AG20443 (cell line): ENCODE measurements around the gene CARTPT.

Experiments
- DNase-seq: peaks from one replicate; pipeline ENCODE4 v3.0.0; 2012; ENCODE audit warnings: low spot score, mixed read lengths

The CARTPT gene

DNA sequence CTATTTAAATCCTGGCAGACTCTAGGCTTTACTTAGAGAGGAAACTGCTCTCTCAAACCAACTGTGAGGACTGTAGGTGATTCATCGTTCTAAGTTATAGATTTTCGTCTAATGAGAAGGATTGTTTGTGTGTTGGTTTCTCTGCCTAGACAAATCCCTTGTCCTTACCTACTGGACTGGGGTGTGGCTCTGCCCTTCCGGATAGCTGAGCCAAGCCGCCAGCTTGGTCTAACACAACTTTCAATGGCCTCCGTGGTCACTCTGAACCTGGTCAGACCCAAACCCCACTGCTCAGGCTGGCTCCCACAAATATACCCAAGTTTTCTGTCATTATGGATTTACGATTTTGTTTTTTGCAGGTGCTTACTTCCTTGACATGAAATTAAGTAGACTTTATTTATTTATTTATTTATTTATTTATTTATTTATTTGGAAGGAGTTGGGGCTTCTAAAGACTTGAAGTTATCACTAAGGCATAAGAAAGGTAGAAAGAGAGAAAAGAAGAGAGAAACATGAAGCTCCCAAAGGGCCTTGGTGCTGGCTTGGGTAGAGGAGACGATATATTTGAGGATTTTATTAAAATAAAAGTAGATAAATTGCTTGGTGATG, 19.0 kb downstream of the CARTPT start:
- DNase-seq = no peak

GRCh38 chr5:71738662-71739361, 19.7 kb downstream of the CARTPT start:
- DNase-seq = no peak

DNA sequence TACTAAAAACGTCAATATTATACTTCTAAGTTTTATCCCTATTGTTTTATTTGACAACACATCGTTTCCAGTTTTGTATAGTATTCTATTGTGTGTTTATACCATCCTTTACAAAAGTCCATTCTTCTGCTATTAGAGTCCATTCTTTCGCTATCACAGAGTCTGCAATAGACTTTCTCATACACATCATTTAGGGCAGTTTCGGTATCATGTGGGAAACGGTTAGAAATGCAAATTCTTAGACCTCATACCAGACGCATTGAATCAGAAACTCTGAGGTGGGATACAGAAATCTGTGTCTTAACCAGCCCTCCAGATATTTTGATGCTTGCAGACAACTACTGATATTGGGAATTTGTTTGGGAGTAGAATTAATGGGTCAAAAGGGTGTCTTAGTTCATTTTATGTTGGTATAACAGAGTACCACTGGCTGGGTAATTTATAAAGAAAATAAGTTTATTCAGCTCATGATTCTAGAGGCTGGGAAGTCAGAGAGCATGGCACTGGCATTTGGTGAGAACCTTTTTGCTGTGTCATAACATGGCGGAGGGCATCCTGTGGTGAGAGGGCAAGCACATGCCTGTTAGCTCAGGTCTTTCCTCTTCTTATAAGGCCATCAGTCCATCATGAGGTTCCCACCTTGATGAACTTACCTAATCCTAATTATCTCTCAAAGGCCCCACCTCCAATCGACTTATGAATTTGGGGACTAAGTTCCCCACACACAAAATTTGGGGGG, 21.1 kb downstream of the CARTPT start:
- DNase-seq = no peak

GRCh38 chr5:71743155-71743554, 24.1 kb downstream of the CARTPT start:
- no peak for DNase-seq

GRCh38 chr5:71744009-71744790, 25.1 kb downstream of the CARTPT start:
- no peak for DNase-seq

GRCh38 chr5:71747182-71747581, 28.1 kb downstream of the CARTPT start:
- no peak for DNase-seq

GRCh38 chr5:71748360-71748759, 29.3 kb downstream of the CARTPT start:
- no peak for DNase-seq

DNA sequence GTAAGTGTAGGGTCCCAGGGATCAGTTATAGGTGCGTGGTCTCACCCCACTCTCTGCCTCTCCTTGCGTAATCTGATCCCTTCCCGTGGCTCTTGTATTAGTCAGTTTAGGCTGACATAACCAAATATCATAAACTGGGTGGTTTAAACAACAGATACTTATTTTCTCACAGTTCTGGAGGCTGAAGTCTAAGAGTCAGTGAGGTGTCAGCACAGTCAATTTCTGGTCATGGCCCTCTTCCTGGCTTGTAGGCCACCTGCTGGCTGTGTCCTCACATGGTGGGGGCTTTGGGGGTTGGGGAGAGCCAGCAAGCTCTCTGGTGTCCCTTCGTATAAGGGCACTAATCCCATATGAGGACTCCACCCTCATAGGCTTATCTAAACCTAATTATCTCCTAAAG, 32.3 kb downstream of the CARTPT start:
- no peak for DNase-seq

GRCh38 chr5:71752441-71753190, 33.5 kb downstream of the CARTPT start:
- DNase-seq = no peak

DNA sequence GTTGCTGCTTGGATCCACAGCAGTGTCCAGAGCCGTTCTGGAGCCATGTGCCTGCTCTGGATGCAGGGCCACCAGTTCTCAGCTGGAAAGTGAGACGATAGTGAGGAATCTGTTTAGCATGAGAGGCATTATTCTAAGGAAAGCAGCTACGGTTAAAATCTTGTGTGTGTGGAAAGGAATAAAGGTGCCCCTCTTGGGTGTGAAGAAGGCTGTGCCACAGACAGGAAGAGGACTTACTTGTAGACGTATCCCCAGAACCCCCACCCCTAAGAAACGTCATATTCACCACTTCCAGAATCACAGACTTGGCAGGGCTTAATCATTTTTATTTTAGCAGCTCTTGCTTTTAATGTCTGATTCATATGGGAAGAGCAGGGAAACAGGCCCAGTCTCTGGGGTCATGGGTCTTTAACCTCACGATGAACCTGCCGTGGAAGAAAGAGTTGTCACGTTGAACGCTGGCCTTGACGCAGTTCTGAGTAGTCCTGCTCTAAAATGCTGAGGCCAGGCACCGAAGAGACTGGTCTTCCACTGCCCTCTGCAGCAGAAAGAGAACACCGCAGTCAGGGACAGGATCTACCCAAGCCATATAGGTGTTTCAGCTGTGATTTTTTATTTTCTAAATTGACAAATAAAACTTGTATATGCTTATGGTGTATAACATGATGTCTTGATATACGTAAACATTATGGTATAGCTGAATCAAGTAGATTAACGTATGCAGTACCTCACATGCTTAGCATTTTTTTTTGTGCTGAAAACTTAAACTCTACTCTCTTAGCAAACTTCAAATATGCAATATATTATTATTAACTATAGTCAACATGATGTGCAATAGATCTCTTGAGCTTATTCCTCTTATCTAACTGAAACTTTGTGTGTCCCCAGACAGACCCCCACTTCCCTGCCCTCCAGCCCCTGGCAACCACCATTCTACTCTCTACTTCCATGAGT, 38.8 kb downstream of the CARTPT start:
- peak; percentile 80 for DNase-seq

GRCh38 chr5:71762826-71763225, 43.8 kb downstream of the CARTPT start:
- DNase-seq = no peak

DNA sequence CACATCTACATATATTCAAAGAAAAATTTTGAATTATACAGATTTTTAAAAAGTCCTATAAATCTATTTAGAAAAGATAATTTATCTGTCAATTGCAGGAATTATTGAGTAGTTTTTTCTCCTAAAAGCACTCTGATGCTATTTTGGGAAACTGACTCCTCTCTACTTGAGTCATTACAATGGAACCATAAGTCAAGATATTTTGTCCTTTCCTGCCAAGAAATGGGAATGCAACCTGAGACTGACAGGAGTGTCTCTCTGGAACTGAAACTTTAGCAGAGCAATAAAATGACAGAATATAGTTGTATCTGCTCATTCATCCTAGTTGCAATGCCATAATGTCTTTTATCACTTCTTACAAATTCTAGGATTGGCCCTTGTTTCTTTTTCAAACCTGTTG, 48.6 kb downstream of the CARTPT start:
- no peak for DNase-seq

GRCh38 chr5:71769287-71769686, 50.2 kb downstream of the CARTPT start:
- DNase-seq = no peak

- no peak for DNase-seq
Measured at GRCh38 chr5:71770381-71770780, 51.3 kb downstream of the CARTPT start.
